ENCODE results near the gene PAM.

DNA sequence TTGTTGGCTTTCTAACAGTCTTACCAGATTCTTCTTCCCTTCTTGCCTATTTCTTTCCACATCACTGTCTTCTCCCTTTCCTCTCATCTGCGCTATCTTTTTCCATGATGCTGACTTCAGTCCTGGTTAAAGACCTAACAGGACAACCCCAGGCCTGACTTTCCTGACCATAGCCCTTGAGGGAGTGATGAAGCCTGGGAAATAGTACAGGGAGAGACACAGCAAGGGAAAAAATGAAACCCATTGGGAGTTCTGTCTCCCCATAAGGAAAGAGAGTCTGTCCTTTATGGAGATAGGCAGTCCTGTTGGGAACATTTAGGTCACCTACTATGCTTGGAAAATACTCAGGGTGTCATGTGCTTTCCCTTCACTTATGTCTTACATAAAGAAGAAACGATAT lies 272.2 kb downstream of the PAM start:
- no peak for TF ChIP-seq POLR2AphosphoS5 (IDR thresholded peaks at IDR 0.05)
- TF ChIP-seq, protein P1, sequence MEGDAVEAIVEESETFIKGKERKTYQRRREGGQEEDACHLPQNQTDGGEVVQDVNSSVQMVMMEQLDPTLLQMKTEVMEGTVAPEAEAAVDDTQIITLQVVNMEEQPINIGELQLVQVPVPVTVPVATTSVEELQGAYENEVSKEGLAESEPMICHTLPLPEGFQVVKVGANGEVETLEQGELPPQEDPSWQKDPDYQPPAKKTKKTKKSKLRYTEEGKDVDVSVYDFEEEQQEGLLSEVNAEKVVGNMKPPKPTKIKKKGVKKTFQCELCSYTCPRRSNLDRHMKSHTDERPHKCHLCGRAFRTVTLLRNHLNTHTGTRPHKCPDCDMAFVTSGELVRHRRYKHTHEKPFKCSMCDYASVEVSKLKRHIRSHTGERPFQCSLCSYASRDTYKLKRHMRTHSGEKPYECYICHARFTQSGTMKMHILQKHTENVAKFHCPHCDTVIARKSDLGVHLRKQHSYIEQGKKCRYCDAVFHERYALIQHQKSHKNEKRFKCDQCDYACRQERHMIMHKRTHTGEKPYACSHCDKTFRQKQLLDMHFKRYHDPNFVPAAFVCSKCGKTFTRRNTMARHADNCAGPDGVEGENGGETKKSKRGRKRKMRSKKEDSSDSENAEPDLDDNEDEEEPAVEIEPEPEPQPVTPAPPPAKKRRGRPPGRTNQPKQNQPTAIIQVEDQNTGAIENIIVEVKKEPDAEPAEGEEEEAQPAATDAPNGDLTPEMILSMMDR (IDR thresholded peaks at IDR 0.05) = no peak
- TF ChIP-seq POLR2A (IDR thresholded peaks at IDR 0.05) = no peak

All from breast epithelium (tissue), 3 donors.